Large intestine (tissue), 12 donors: ENCODE data around the gene JTB. TPM values are rescaled to one million over a fixed set of nuclear protein-coding genes. Genes with fewer than 3 reads are reported as not detected.
"Not testable (repeated sequence)": the region's sequence is repeated elsewhere in the genome, so short reads cannot be mapped to it uniquely, and the experiment has no call there.

Experiments used
- DNase-seq, 2 donors: peaks; one replicate each; pipeline versions ENCODE4 v3.0.0 to v3.0.0-alpha.2; 2013
- H3K27ac ChIP-seq: one replicate; pipeline ENCODE4 v1.5.1; 2013; ENCODE audit warnings: low read length
- H3K27me3 ChIP-seq: 2 replicates; pipeline ENCODE4 v1.6.1; 2013; ENCODE audit warnings: low read length; ENCODE audit not compliant: control insufficient read depth, insufficient read depth
- H3K36me3 ChIP-seq: 2 replicates; pipeline ENCODE4 v1.6.1; 2013; ENCODE audit warnings: low read length; ENCODE audit not compliant: control insufficient read depth, insufficient read depth
- H3K4me1 ChIP-seq: one replicate; pipeline ENCODE4 v1.6.1; 2013; ENCODE audit warnings: low read length; ENCODE audit not compliant: control insufficient read depth, insufficient read depth
- H3K4me3 ChIP-seq: one replicate; pipeline ENCODE4 v1.5.1; 2013; ENCODE audit warnings: low read length
- H3K9me3 ChIP-seq: one replicate; pipeline ENCODE4 v1.6.1; 2013; ENCODE audit warnings: mild to moderate bottlenecking, low read depth, low read length, moderate library complexity; ENCODE audit not compliant: control insufficient read depth
- WGBS: methylation state at CpG from one replicate; pipeline ENCODE4 v1.1.5; 2013; ENCODE audit warnings: low lambda C conversion rate; ENCODE audit not compliant: insufficient coverage; 5-methylcytosine and 5-hydroxymethylcytosine counted together
- long read RNA-seq, 11 donors: transcript quantifications; one replicate each; lab custom pipeline, GENCODE V29; 2026
- polyA plus RNA-seq: library from polyadenylated mRNA; unstranded; fragments of 120-200 nt; gene quantifications from one replicate; pipeline ENCODE4 v1.2.1, GENCODE V29; 2013

JTB gene
- 120 TPM for polyA plus RNA-seq
- long read RNA-seq, donor 1, transcript JTB-201 (5 exons, 1,287 nt), result major isoform, 38 of 38 reads
- long read RNA-seq, donor 1, partial matches to known transcripts, result 0 of 38 reads
- long read RNA-seq, donor 1, other reads (novel, unspliced or antisense), result 0 of 38 reads
- long read RNA-seq, donor 2, transcript JTB-201 (5 exons, 1,287 nt), result major isoform, 87 of 89 reads
- long read RNA-seq, donor 2, partial matches to known transcripts, result 0 of 89 reads
- long read RNA-seq, donor 2, other reads (novel, unspliced or antisense), result 0 of 89 reads
- long read RNA-seq, donor 3, result 0 reads
- long read RNA-seq, donor 4, transcript JTB-201 (5 exons, 1,287 nt), result major isoform, 11 of 13 reads
- long read RNA-seq, donor 4, partial matches to known transcripts, result 0 of 13 reads
- long read RNA-seq, donor 4, other reads (novel, unspliced or antisense), result 0 of 13 reads
- long read RNA-seq, donor 5, transcript JTB-201 (5 exons, 1,287 nt), result major isoform, 47 of 47 reads
- long read RNA-seq, donor 5, partial matches to known transcripts, result 0 of 47 reads
- long read RNA-seq, donor 5, other reads (novel, unspliced or antisense), result 0 of 47 reads
- long read RNA-seq, donor 6, transcript JTB-201 (5 exons, 1,287 nt), result major isoform, 64 of 89 reads
- long read RNA-seq, donor 6, partial matches to known transcripts, result 24 of 89 reads
- long read RNA-seq, donor 6, other reads (novel, unspliced or antisense), result 0 of 89 reads
- long read RNA-seq, donor 7, transcript JTB-201 (5 exons, 1,287 nt), result major isoform, 25 of 35 reads
- long read RNA-seq, donor 7, partial matches to known transcripts, result 6 of 35 reads
- long read RNA-seq, donor 7, other reads (novel, unspliced or antisense), result 0 of 35 reads
- long read RNA-seq, donor 8, transcript JTB-203 (4 exons, 1,216 nt), result minor isoform, 7 of 101 reads
- long read RNA-seq, donor 8, transcript JTB-201 (5 exons, 1,287 nt), result major isoform, 86 of 101 reads
- long read RNA-seq, donor 8, partial matches to known transcripts, result 6 of 101 reads
- long read RNA-seq, donor 8, other reads (novel, unspliced or antisense), result 0 of 101 reads
- long read RNA-seq, donor 9, transcript JTB-201 (5 exons, 1,287 nt), result major isoform, 72 of 85 reads
- long read RNA-seq, donor 9, partial matches to known transcripts, result 10 of 85 reads
- long read RNA-seq, donor 9, other reads (novel, unspliced or antisense), result 0 of 85 reads
- long read RNA-seq, donor 10, transcript JTB-201 (5 exons, 1,287 nt), result major isoform, 61 of 68 reads
- long read RNA-seq, donor 10, partial matches to known transcripts, result 5 of 68 reads
- long read RNA-seq, donor 10, other reads (novel, unspliced or antisense), result 0 of 68 reads
- long read RNA-seq, donor 11, transcript JTB-201 (5 exons, 1,287 nt), result major isoform, 34 of 36 reads
- long read RNA-seq, donor 11, partial matches to known transcripts, result 0 of 36 reads
- long read RNA-seq, donor 11, other reads (novel, unspliced or antisense), result 0 of 36 reads

- H3K36me3 ChIP-seq, result peaks cover 39% of the 10 kb centered on the region
- H3K4me3 ChIP-seq, result peak within 1 kb of the TSS; percentile 97
- H3K4me1 ChIP-seq, result peaks cover 5% of the 10 kb centered on the region
- WGBS, result no CpG with 5 or more reads among the region's 75 CpGs
- H3K27me3 ChIP-seq, result no peaks in the 10 kb centered on the region
- H3K27ac ChIP-seq, result peak within 1 kb of the TSS; percentile 78
- peak; percentile 82 to 88 for DNase-seq
- no peaks in the 10 kb centered on the region for H3K9me3 ChIP-seq
Measured at GRCh38 chr1:153977250-153978240, at the start of gene JTB. Gene JTB (minus strand): TSS chr1:153977674. CDS start chr1:153977252, 422 bp downstream.

GRCh38 chr1:154019940-154020339 is 42.5 kb upstream of the JTB start:
- no peak for DNase-seq
- Histone ChIP-seq H3K4me1 (no peaks in the 10 kb centered on the region), H3K27ac (no peak overlapping the region), H3K36me3 (no peaks in the 10 kb centered on the region), H3K4me3 (no peak overlapping the region), H3K9me3 (no peaks in the 10 kb centered on the region), H3K27me3 (no peaks in the 10 kb centered on the region)
- WGBS, result no CpG with 5 or more reads among the region's 1 CpG

- Histone ChIP-seq H3K9me3 (no peaks in the 10 kb centered on the region), H3K27ac (no peak overlapping the region), H3K4me3 (no peak overlapping the region), H3K4me1 (no peaks in the 10 kb centered on the region), H3K27me3 (no peaks in the 10 kb centered on the region), H3K36me3 (no peaks in the 10 kb centered on the region)
- no peak for DNase-seq
- no CpG with 5 or more reads among the region's 4 CpGs for WGBS
Measured at GRCh38 chr1:154019269-154019668, 41.8 kb upstream of the JTB start.

GRCh38 chr1:154014154-154014907 is 36.9 kb upstream of the JTB start:
- Histone ChIP-seq H3K4me3 (no peak overlapping the region), H3K9me3 (no peaks in the 10 kb centered on the region), H3K27me3 (no peaks in the 10 kb centered on the region), H3K36me3 (no peaks in the 10 kb centered on the region), H3K27ac (no peak overlapping the region), H3K4me1 (no peaks in the 10 kb centered on the region)
- no peak for DNase-seq
- WGBS, result 50% methylated on average over 1 of the region's 3 CpGs

- not testable (repeated sequence) for H3K9me3 ChIP-seq
Measured at GRCh38 chr1:154012543-154012942, 35.1 kb upstream of the JTB start.

GRCh38 chr1:154012129-154012528 is 34.7 kb upstream of the JTB start:
- Histone ChIP-seq H3K27me3 (no peaks in the 10 kb centered on the region), H3K4me3 (no peak overlapping the region), H3K4me1 (no peaks in the 10 kb centered on the region), H3K9me3 (no peaks in the 10 kb centered on the region), H3K27ac (no peak overlapping the region), H3K36me3 (no peaks in the 10 kb centered on the region)
- no peak for DNase-seq
- no CpG with 5 or more reads among the region's 1 CpG for WGBS

More at GRCh38 chr1:154012543-154012942, 35.1 kb upstream of the JTB start:
- not testable (repeated sequence) for H3K36me3 ChIP-seq, DNase-seq, H3K27ac ChIP-seq, H3K4me1 ChIP-seq, H3K27me3 ChIP-seq, H3K4me3 ChIP-seq
- no CpG with 5 or more reads among the region's 14 CpGs for WGBS

- no CpG with 5 or more reads among the region's 3 CpGs for WGBS
- Histone ChIP-seq H3K4me3 (no peak overlapping the region), H3K36me3 (no peaks in the 10 kb centered on the region), H3K9me3 (no peaks in the 10 kb centered on the region), H3K4me1 (peaks cover 4% of the 10 kb centered on the region), H3K27ac (no peak overlapping the region), H3K27me3 (no peaks in the 10 kb centered on the region)
- no peak for DNase-seq
Measured at GRCh38 chr1:154006136-154006535, 28.7 kb upstream of the JTB start.

GRCh38 chr1:154000420-154000819 is 22.9 kb upstream of the JTB start:
- H3K9me3 ChIP-seq, result no peaks in the 10 kb centered on the region
- H3K4me3 ChIP-seq, result no peak overlapping the region
- H3K36me3 ChIP-seq, result no peaks in the 10 kb centered on the region
- 94% methylated on average over 2 of the region's 4 CpGs for WGBS
- H3K4me1 ChIP-seq, result peaks cover 4% of the 10 kb centered on the region
- no peaks in the 10 kb centered on the region for H3K27me3 ChIP-seq
- H3K27ac ChIP-seq, result no peak overlapping the region
- DNase-seq, result no peak
